H9 (cell line): ENCODE results near the gene DAZAP2. TPM values are rescaled to one million over a fixed set of nuclear protein-coding genes. Genes with fewer than 3 reads are reported as not detected.

Source experiments
- DNase-seq: peaks from one replicate; pipeline ENCODE4 v3.0.0-alpha.2; 2017
- H2AFZ ChIP-seq: one replicate; pipeline ENCODE4 v1.6.1; 2013; ENCODE audit warnings: mild to moderate bottlenecking, low read length, control low read depth, moderate library complexity
- H2AK5ac ChIP-seq: 2 replicates; pipeline ENCODE4 v1.6.1; 2013; ENCODE audit warnings: low read length, control low read depth, mixed read lengths; ENCODE audit not compliant: insufficient read length
- H2BK120ac ChIP-seq: one replicate; pipeline ENCODE4 v1.6.1; 2013; ENCODE audit warnings: low read depth, mild to moderate bottlenecking, low read length, control low read depth, inconsistent platforms; ENCODE audit not compliant: poor library complexity, severe bottlenecking
- H2BK12ac ChIP-seq: 2 replicates; pipeline ENCODE4 v1.6.1; 2013; ENCODE audit warnings: low read length, control low read depth, mixed read lengths, low read depth; ENCODE audit not compliant: insufficient read length
- H2BK15ac ChIP-seq: 2 replicates; pipeline ENCODE4 v1.6.1; 2013; ENCODE audit warnings: low read depth, low read length, control low read depth
- H2BK20ac ChIP-seq: one replicate; pipeline ENCODE4 v1.6.1; 2013; ENCODE audit warnings: low read depth, mild to moderate bottlenecking, low read length, control low read depth, inconsistent platforms; ENCODE audit not compliant: poor library complexity, severe bottlenecking
- H2BK5ac ChIP-seq: 2 replicates; pipeline ENCODE4 v1.6.1; 2013; ENCODE audit warnings: low read length, control low read depth, mixed read lengths; ENCODE audit not compliant: insufficient read length
- H3K14ac ChIP-seq: 2 replicates; pipeline ENCODE4 v1.6.1; 2013; ENCODE audit warnings: low read length, control low read depth; ENCODE audit not compliant: insufficient read depth
- H3K18ac ChIP-seq: 2 replicates; pipeline ENCODE4 v1.6.1; 2013; ENCODE audit warnings: low read depth, mild to moderate bottlenecking, mixed read lengths, low read length, control low read depth; ENCODE audit not compliant: insufficient read length
- H3K23ac ChIP-seq: 2 replicates; pipeline ENCODE4 v1.6.1; 2013; ENCODE audit warnings: low read length, control low read depth, mixed read lengths, low read depth; ENCODE audit not compliant: insufficient read length
- H3K23me2 ChIP-seq: 2 replicates; pipeline ENCODE4 v1.6.1; 2013; ENCODE audit warnings: low read depth, mild to moderate bottlenecking, mixed read lengths, low read length, control low read depth; ENCODE audit not compliant: insufficient read length, poor library complexity, severe bottlenecking
- H3K27ac ChIP-seq: 2 replicates; pipeline ENCODE4 v1.5.1; 2013; ENCODE audit warnings: low read length, control low read depth, mixed read lengths, low read depth; ENCODE audit not compliant: insufficient read length
- H3K27me3 ChIP-seq: 2 replicates; pipeline ENCODE4 v1.6.1; 2013; ENCODE audit warnings: low read length, control low read depth, inconsistent platforms; ENCODE audit not compliant: insufficient read depth
- H3K4ac ChIP-seq: 2 replicates; pipeline ENCODE4 v1.6.1; 2013; ENCODE audit warnings: low read depth, mild to moderate bottlenecking, control low read depth, inconsistent platforms, low read length, moderate library complexity
- H3K4me1 ChIP-seq: 2 replicates; pipeline ENCODE4 v1.6.1; 2013; ENCODE audit warnings: low read length, control low read depth, inconsistent platforms; ENCODE audit not compliant: insufficient read depth
- H3K4me2 ChIP-seq: 2 replicates; pipeline ENCODE4 v1.6.1; 2013; ENCODE audit warnings: low read length, control low read depth, mixed read lengths; ENCODE audit not compliant: insufficient read length, insufficient read depth
- H3K56ac ChIP-seq: 2 replicates; pipeline ENCODE4 v1.6.1; 2013; ENCODE audit warnings: low read depth, mild to moderate bottlenecking, mixed read lengths, low read length, control low read depth; ENCODE audit not compliant: insufficient read length
- H3K79me1 ChIP-seq: 2 replicates; pipeline ENCODE4 v1.6.1; 2013; ENCODE audit warnings: low read depth, mild to moderate bottlenecking, moderate library complexity, low read length, control low read depth, inconsistent platforms; ENCODE audit not compliant: insufficient read depth, poor library complexity, severe bottlenecking
- H3K79me2 ChIP-seq: 2 replicates; pipeline ENCODE4 v1.6.1; 2013; ENCODE audit warnings: low read length, control low read depth, inconsistent platforms; ENCODE audit not compliant: insufficient read depth
- H3K9ac ChIP-seq: 2 replicates; pipeline ENCODE4 v1.6.1; 2013; ENCODE audit warnings: low read length, control low read depth, mixed read lengths; ENCODE audit not compliant: insufficient read length; ENCODE audit errors: extremely low read depth
- H3K9me3 ChIP-seq: one replicate; pipeline ENCODE4 v1.6.1; 2013; ENCODE audit warnings: low read depth, low read length, inconsistent platforms; ENCODE audit not compliant: control insufficient read depth
- H3T11ph ChIP-seq: one replicate; pipeline ENCODE4 v1.6.1; 2013; ENCODE audit warnings: mild to moderate bottlenecking, low read length, control low read depth, inconsistent platforms
- H4K20me1 ChIP-seq: one replicate; pipeline ENCODE4 v1.6.1; 2013; ENCODE audit not compliant: control insufficient read depth, insufficient read length, insufficient read depth
- H4K5ac ChIP-seq: 2 replicates; pipeline ENCODE4 v1.6.1; 2013; ENCODE audit warnings: low read depth, mild to moderate bottlenecking, mixed read lengths, low read length, control low read depth; ENCODE audit not compliant: insufficient read length
- H4K8ac ChIP-seq: replicated peaks from 2 replicates; pipeline ENCODE4 v1.6.1; 2013; ENCODE audit warnings: low read length, control low read depth, mixed read lengths, low read depth; ENCODE audit not compliant: insufficient read length
- H4K91ac ChIP-seq: 2 replicates; pipeline ENCODE4 v1.6.1; 2013; ENCODE audit warnings: low read depth, mild to moderate bottlenecking, moderate library complexity, mixed read lengths, low read length, control low read depth; ENCODE audit not compliant: insufficient read length
- H3K27ac Mint-ChIP-seq, 3 experiments: 2 replicates in 2 of 3; 3 replicates in 1 of 3; pipeline ENCODE4 v1.8.0; 2020 to 2021; ENCODE audit warnings: mixed read lengths in 3 of 3, mild to moderate bottlenecking in 1 of 3, moderate library complexity in 1 of 3
- H3K27me3 Mint-ChIP-seq: 2 replicates; pipeline ENCODE4 v1.8.0; 2021; ENCODE audit warnings: low read depth, mild to moderate bottlenecking, moderate library complexity, mixed read lengths
- H3K36me3 Mint-ChIP-seq, 3 experiments: 2 replicates in 2 of 3; 3 replicates in 1 of 3; pipeline ENCODE4 v1.8.0; 2020 to 2021; ENCODE audit warnings: low read depth in 3 of 3, mixed read lengths in 3 of 3; ENCODE audit not compliant: insufficient read depth in 1 of 3
- H3K4me1 Mint-ChIP-seq, 2 experiments: 2 replicates each; pipeline ENCODE4 v1.8.0; 2020; ENCODE audit warnings: mixed read lengths in 2 of 2
- H3K4me3 Mint-ChIP-seq, 2 experiments: 2 replicates in 1 of 2; 3 replicates in 1 of 2; pipeline ENCODE4 v1.8.0; 2020 to 2021; ENCODE audit warnings: mild to moderate bottlenecking in 2 of 2, mixed read lengths in 2 of 2, moderate library complexity in 1 of 2
- H3K9me3 Mint-ChIP-seq, 2 experiments: 2 replicates in 1 of 2; 3 replicates in 1 of 2; pipeline ENCODE4 v1.8.0; 2020; ENCODE audit warnings: mild to moderate bottlenecking in 2 of 2, mixed read lengths in 2 of 2, moderate library complexity in 1 of 2
- CTCF ChIP-seq: fragments of 200-600 bp; sonication (generic); conservative IDR thresholded peaks from 3 replicates; pipeline ENCODE4 v1.8.0; 2021; ENCODE audit warnings: antibody characterized with exemption, mild to moderate bottlenecking
- WGBS: extraction: QIAGEN DNeasy Blood & Tissue Kit; methylation state at CpG from one replicate; pipeline ENCODE4 v1.1.7; 2013; ENCODE audit warnings: missing lambda C conversion rate, low lambda C conversion rate, mixed read lengths; ENCODE audit not compliant: insufficient read length; ENCODE audit errors: extremely low coverage; 5-methylcytosine and 5-hydroxymethylcytosine counted together
- total RNA-seq: library from RNA; stranded (reverse); gene quantifications from 2 replicates; pipeline ENCODE4 v1.2.1, GENCODE V29; 2021

DAZAP2 gene
- total RNA-seq, 1 experiment from 2014 or later: 23.6 TPM

GRCh38 chr12:51222461-51222860 lies 16.2 kb upstream of the DAZAP2 start:
- no peak overlapping the region for H2AK5ac ChIP-seq
- no peaks in the 10 kb centered on the region for H3K79me2 ChIP-seq
- no peaks in the 10 kb centered on the region; the same call in 1 of the 2 replicates for H3K4me1 ChIP-seq
- H4K5ac ChIP-seq: no peak overlapping the region
- Mint-ChIP-seq H3K27ac (peak overlapping the region in 2 of 3 experiments; percentile 50 to 59; a peak in 3 of 7 replicates), H3K36me3 (peaks cover 0 to 7% (median 2%) of the 10 kb centered on the region in 3 experiments; a peak in 4 of 7 replicates), H3K4me1 (peaks cover 13 to 14% of the 10 kb centered on the region in 2 experiments), H3K9me3 (no peaks in the 10 kb centered on the region), H3K4me3 (no peak overlapping the region), H3K27me3 (no peaks in the 10 kb centered on the region)
- no peaks in the 10 kb centered on the region for H3K79me1 ChIP-seq
- H3K27me3 ChIP-seq: no peaks in the 10 kb centered on the region
- no peak overlapping the region for H2BK15ac ChIP-seq
- no peak overlapping the region for H2AFZ ChIP-seq
- no peak overlapping the region for H2BK20ac ChIP-seq
- H3K4ac ChIP-seq: no peak overlapping the region
- H2BK5ac ChIP-seq: no peak overlapping the region
- H3K9ac ChIP-seq: no peak overlapping the region
- DNase-seq: no peak
- H3T11ph ChIP-seq: no peak overlapping the region
- H3K14ac ChIP-seq: no peak overlapping the region
- H3K56ac ChIP-seq: no peak overlapping the region
- TF ChIP-seq CTCF: no peak
- peaks cover 10% of the 10 kb centered on the region for H3K23me2 ChIP-seq
- 100% methylated on average over 2 of the region's 7 CpGs for WGBS
- no peak overlapping the region for H3K4me2 ChIP-seq
- no peak overlapping the region for H3K27ac ChIP-seq
- no peaks in the 10 kb centered on the region for H4K20me1 ChIP-seq
- no peak overlapping the region for H4K8ac ChIP-seq
- no peaks in the 10 kb centered on the region for H3K9me3 ChIP-seq
- H3K18ac ChIP-seq: no peak overlapping the region
- H3K23ac ChIP-seq: no peak overlapping the region
- no peak overlapping the region for H2BK120ac ChIP-seq
- no peak overlapping the region for H2BK12ac ChIP-seq
- H4K91ac ChIP-seq: no peak overlapping the region
